ENCODE results near the gene KIAA1755.

Gene KIAA1755

GRCh38 chr20:38267296-38267695 lies 6.8 kb upstream of the KIAA1755 start:
- Histone ChIP-seq H3K4me3 (ENCODE audit: low read length) (no peak overlapping the region), H3K4me1 (ENCODE audit: control insufficient read depth, low read length) (no peaks in the 10 kb centered on the region), H3K36me3 (ENCODE audit: control insufficient read depth, low read length) (no peaks in the 10 kb centered on the region), H4K20me1 (ENCODE audit: control insufficient read depth, insufficient read depth, low read depth, low read length) (no peaks in the 10 kb centered on the region), H3K79me2 (ENCODE audit: control insufficient read depth, low read length) (no peaks in the 10 kb centered on the region), H3K27ac (ENCODE audit: low read depth, low read length) (no peak overlapping the region), H3F3A (ENCODE audit: control insufficient read depth, insufficient read depth) (no peaks in the 10 kb centered on the region), H3K4me2 (ENCODE audit: low read length) (no peak overlapping the region), H3K9me3 (ENCODE audit: control insufficient read depth, insufficient read depth, low read length) (no peaks in the 10 kb centered on the region), H3K27me3 (ENCODE audit: control insufficient read depth, low read length) (no peaks in the 10 kb centered on the region), H3K9me2 (replicated peaks; ENCODE audit: control insufficient read depth, low read length) (no peaks in the 10 kb centered on the region)
- TF ChIP-seq EZH2phosphoT487 (IDR thresholded peaks at IDR 0.05; ENCODE audit: borderline replicate concordance, low read length) (no peak), CTCF (IDR thresholded peaks at IDR 0.05; ENCODE audit: low read depth, low read length, poor library complexity, severe bottlenecking) (no peak)

- no peak overlapping the region for H3K4me3 ChIP-seq (ENCODE audit: low read length)
These were observed 5.9 kb upstream of the KIAA1755 start for GRCh38 chr20:38266426-38266825.

DNA sequence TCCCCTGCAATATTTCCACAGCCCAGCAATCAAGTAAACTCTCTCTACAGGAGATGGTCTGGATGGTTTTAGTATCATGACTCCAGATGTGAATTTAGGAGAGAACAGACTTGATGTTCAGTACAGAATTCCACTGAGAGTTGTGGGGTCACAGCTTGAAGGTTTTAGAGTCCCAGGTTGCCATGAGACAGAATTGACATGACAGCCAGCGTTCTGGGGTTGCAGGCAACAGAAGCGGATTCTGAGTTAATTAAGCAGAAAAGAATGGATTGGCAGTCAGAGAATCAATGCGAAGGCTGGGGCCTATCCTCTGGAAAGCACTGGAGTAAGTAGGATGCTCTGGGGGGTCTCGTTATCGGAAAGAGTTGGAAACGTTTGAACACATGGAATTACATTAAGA lies 2.4 kb upstream of the KIAA1755 start:
- Histone ChIP-seq H3K27me3 (ENCODE audit: control insufficient read depth, low read length) (no peaks in the 10 kb centered on the region), H3K4me1 (ENCODE audit: control insufficient read depth, low read length) (no peaks in the 10 kb centered on the region), H3K9me2 (replicated peaks; ENCODE audit: control insufficient read depth, low read length) (no peaks in the 10 kb centered on the region), H3K9me3 (ENCODE audit: control insufficient read depth, insufficient read depth, low read length) (no peaks in the 10 kb centered on the region), H3K4me2 (ENCODE audit: low read length) (no peak overlapping the region), H3K27ac (ENCODE audit: low read depth, low read length) (no peak overlapping the region), H4K20me1 (ENCODE audit: control insufficient read depth, insufficient read depth, low read depth, low read length) (no peaks in the 10 kb centered on the region), H3F3A (ENCODE audit: control insufficient read depth, insufficient read depth) (no peaks in the 10 kb centered on the region), H3K36me3 (ENCODE audit: control insufficient read depth, low read length) (no peaks in the 10 kb centered on the region), H3K4me3 (ENCODE audit: low read length) (no peak overlapping the region), H3K79me2 (ENCODE audit: control insufficient read depth, low read length) (no peaks in the 10 kb centered on the region)
- no peak for TF ChIP-seq CTCF (IDR thresholded peaks at IDR 0.05; ENCODE audit: low read depth, low read length, poor library complexity, severe bottlenecking)

More at GRCh38 chr20:38266426-38266825, 5.9 kb upstream of the KIAA1755 start:
- TF ChIP-seq EZH2phosphoT487 (IDR thresholded peaks at IDR 0.05; ENCODE audit: borderline replicate concordance, low read length) = no peak
- no peak for TF ChIP-seq CTCF (IDR thresholded peaks at IDR 0.05; ENCODE audit: low read depth, low read length, poor library complexity, severe bottlenecking)
- no peaks in the 10 kb centered on the region for H3K4me1 ChIP-seq (ENCODE audit: control insufficient read depth, low read length)
- no peaks in the 10 kb centered on the region for H3F3A ChIP-seq (ENCODE audit: control insufficient read depth, insufficient read depth)
- H3K27ac ChIP-seq (ENCODE audit: low read depth, low read length) = no peak overlapping the region
- no peaks in the 10 kb centered on the region for H3K9me3 ChIP-seq (ENCODE audit: control insufficient read depth, insufficient read depth, low read length)
- H3K36me3 ChIP-seq (ENCODE audit: control insufficient read depth, low read length) = no peaks in the 10 kb centered on the region
- H4K20me1 ChIP-seq (ENCODE audit: control insufficient read depth, insufficient read depth, low read depth, low read length) = no peaks in the 10 kb centered on the region
- no peaks in the 10 kb centered on the region for H3K9me2 ChIP-seq (replicated peaks; ENCODE audit: control insufficient read depth, low read length)
- no peak overlapping the region for H3K4me2 ChIP-seq (ENCODE audit: low read length)
- H3K27me3 ChIP-seq (ENCODE audit: control insufficient read depth, low read length) = no peaks in the 10 kb centered on the region
- no peaks in the 10 kb centered on the region for H3K79me2 ChIP-seq (ENCODE audit: control insufficient read depth, low read length)

- TF ChIP-seq EZH2phosphoT487 (IDR thresholded peaks at IDR 0.05; ENCODE audit: borderline replicate concordance, low read length) (no peak), CTCF (IDR thresholded peaks at IDR 0.05; ENCODE audit: low read depth, low read length, poor library complexity, severe bottlenecking) (no peak)
- no peaks in the 10 kb centered on the region for H3K4me1 ChIP-seq (ENCODE audit: control insufficient read depth, low read length)
- no peaks in the 10 kb centered on the region for H3F3A ChIP-seq (ENCODE audit: control insufficient read depth, insufficient read depth)
- no peaks in the 10 kb centered on the region for H3K9me3 ChIP-seq (ENCODE audit: control insufficient read depth, insufficient read depth, low read length)
- H3K4me2 ChIP-seq (ENCODE audit: low read length) = no peak overlapping the region
- no peaks in the 10 kb centered on the region for H3K9me2 ChIP-seq (replicated peaks; ENCODE audit: control insufficient read depth, low read length)
- H4K20me1 ChIP-seq (ENCODE audit: control insufficient read depth, insufficient read depth, low read depth, low read length) = no peaks in the 10 kb centered on the region
- H3K27me3 ChIP-seq (ENCODE audit: control insufficient read depth, low read length) = no peaks in the 10 kb centered on the region
- no peak overlapping the region for H3K27ac ChIP-seq (ENCODE audit: low read depth, low read length)
- H3K4me3 ChIP-seq (ENCODE audit: low read length) = no peak overlapping the region
- H3K36me3 ChIP-seq (ENCODE audit: control insufficient read depth, low read length) = no peaks in the 10 kb centered on the region
- H3K79me2 ChIP-seq (ENCODE audit: control insufficient read depth, low read length) = no peaks in the 10 kb centered on the region
These were observed 487 bp upstream of the KIAA1755 start for GRCh38 chr20:38261054-38261390.

Data from DOHH2 (cell line).